Measurements from ENCODE around the gene FADS1.

The FADS1 gene

GRCh38 chr11:61799665-61800284 lies 17.0 kb downstream of the FADS1 start:
- Histone ChIP-seq H3K4me1 (ENCODE audit: insufficient read depth, insufficient read length) (peaks cover 3% of the 10 kb centered on the region), H3K36me3 (ENCODE audit: insufficient read depth, insufficient read length, low read length) (peaks cover 91% of the 10 kb centered on the region), H3K9ac (ENCODE audit: insufficient read length, low read depth) (no peak overlapping the region), H3K27me3 (ENCODE audit: insufficient read depth, insufficient read length) (no peaks in the 10 kb centered on the region), H3K4me3 (ENCODE audit: insufficient read length, low read depth) (no peak overlapping the region), H3K9me3 (ENCODE audit: insufficient read depth, low read length) (no peaks in the 10 kb centered on the region)
- no peak for DNase-seq (ENCODE audit: low read depth, low spot score)
- TF ChIP-seq ZNF274 (IDR thresholded peaks at IDR 0.05; ENCODE audit: low read depth, low read length) = no peak
- no peak for TF ChIP-seq SUZ12 (IDR thresholded peaks at IDR 0.05; ENCODE audit: extremely low read depth, insufficient read depth, insufficient read length)
- TF ChIP-seq YY1 (IDR thresholded peaks at IDR 0.05; ENCODE audit: insufficient read depth, insufficient read length) = no peak

- no peak overlapping the region for H3K9ac ChIP-seq (ENCODE audit: insufficient read length, low read depth)
- TF ChIP-seq YY1 (IDR thresholded peaks at IDR 0.05; ENCODE audit: insufficient read depth, insufficient read length) (no peak), SUZ12 (IDR thresholded peaks at IDR 0.05; ENCODE audit: extremely low read depth, insufficient read depth, insufficient read length) (no peak), ZNF274 (IDR thresholded peaks at IDR 0.05; ENCODE audit: low read depth, low read length) (no peak)
- H3K9me3 ChIP-seq (ENCODE audit: insufficient read depth, low read length) = no peaks in the 10 kb centered on the region
- H3K4me3 ChIP-seq (ENCODE audit: insufficient read length, low read depth) = no peak overlapping the region
- no peaks in the 10 kb centered on the region for H3K27me3 ChIP-seq (ENCODE audit: insufficient read depth, insufficient read length)
- peaks cover 79% of the 10 kb centered on the region for H3K36me3 ChIP-seq (ENCODE audit: insufficient read depth, insufficient read length, low read length)
- DNase-seq (ENCODE audit: low read depth, low spot score) = peak; percentile 60
- H3K4me1 ChIP-seq (ENCODE audit: insufficient read depth, insufficient read length) = peaks cover 3% of the 10 kb centered on the region
Measured at GRCh38 chr11:61797263-61797944, 19.4 kb downstream of the FADS1 start.

- H3K4me1 ChIP-seq (ENCODE audit: insufficient read depth, insufficient read length) = peaks cover 3% of the 10 kb centered on the region
- H3K27me3 ChIP-seq (ENCODE audit: insufficient read depth, insufficient read length) = no peaks in the 10 kb centered on the region
- no peak overlapping the region for H3K4me3 ChIP-seq (ENCODE audit: insufficient read length, low read depth)
- peaks cover 67% of the 10 kb centered on the region for H3K36me3 ChIP-seq (ENCODE audit: insufficient read depth, insufficient read length, low read length)
- no peaks in the 10 kb centered on the region for H3K9me3 ChIP-seq (ENCODE audit: insufficient read depth, low read length)
- no peak for DNase-seq (ENCODE audit: low read depth, low spot score)
- no peak for TF ChIP-seq ZNF274 (IDR thresholded peaks at IDR 0.05; ENCODE audit: low read depth, low read length)
- no peak overlapping the region for H3K9ac ChIP-seq (ENCODE audit: insufficient read length, low read depth)
Measured at GRCh38 chr11:61795876-61796526, 20.8 kb downstream of the FADS1 start.

GRCh38 chr11:61795459-61795858 lies 21.3 kb downstream of the FADS1 start:
- Histone ChIP-seq H3K4me1 (ENCODE audit: insufficient read depth, insufficient read length) (peaks cover 4% of the 10 kb centered on the region), H3K9ac (ENCODE audit: insufficient read length, low read depth) (no peak overlapping the region), H3K36me3 (ENCODE audit: insufficient read depth, insufficient read length, low read length) (peaks cover 67% of the 10 kb centered on the region), H3K9me3 (ENCODE audit: insufficient read depth, low read length) (no peaks in the 10 kb centered on the region), H3K4me3 (ENCODE audit: insufficient read length, low read depth) (no peak overlapping the region), H3K27me3 (ENCODE audit: insufficient read depth, insufficient read length) (no peaks in the 10 kb centered on the region)
- TF ChIP-seq SUZ12 (IDR thresholded peaks at IDR 0.05; ENCODE audit: extremely low read depth, insufficient read depth, insufficient read length) = no peak
- TF ChIP-seq YY1 (IDR thresholded peaks at IDR 0.05; ENCODE audit: insufficient read depth, insufficient read length) = no peak
- TF ChIP-seq ZNF274 (IDR thresholded peaks at IDR 0.05; ENCODE audit: low read depth, low read length) = no peak
- no peak for DNase-seq (ENCODE audit: low read depth, low spot score)

GRCh38 chr11:61794579-61794978 lies 22.2 kb downstream of the FADS1 start:
- Histone ChIP-seq H3K36me3 (ENCODE audit: insufficient read depth, insufficient read length, low read length) (peaks cover 67% of the 10 kb centered on the region), H3K4me1 (ENCODE audit: insufficient read depth, insufficient read length) (peaks cover 6% of the 10 kb centered on the region)

GRCh38 chr11:61793829-61794204 lies 23.0 kb downstream of the FADS1 start:
- TF ChIP-seq SUZ12 (IDR thresholded peaks at IDR 0.05; ENCODE audit: extremely low read depth, insufficient read depth, insufficient read length) = no peak
- Histone ChIP-seq H3K36me3 (ENCODE audit: insufficient read depth, insufficient read length, low read length) (peaks cover 71% of the 10 kb centered on the region), H3K4me1 (ENCODE audit: insufficient read depth, insufficient read length) (peaks cover 6% of the 10 kb centered on the region)

More at GRCh38 chr11:61794579-61794978, 22.2 kb downstream of the FADS1 start:
- no peaks in the 10 kb centered on the region for H3K9me3 ChIP-seq (ENCODE audit: insufficient read depth, low read length)
- no peak for DNase-seq (ENCODE audit: low read depth, low spot score)
- no peaks in the 10 kb centered on the region for H3K27me3 ChIP-seq (ENCODE audit: insufficient read depth, insufficient read length)
- H3K9ac ChIP-seq (ENCODE audit: insufficient read length, low read depth) = no peak overlapping the region
- no peak overlapping the region for H3K4me3 ChIP-seq (ENCODE audit: insufficient read length, low read depth)
- TF ChIP-seq SUZ12 (IDR thresholded peaks at IDR 0.05; ENCODE audit: extremely low read depth, insufficient read depth, insufficient read length) (no peak), ZNF274 (IDR thresholded peaks at IDR 0.05; ENCODE audit: low read depth, low read length) (no peak), YY1 (IDR thresholded peaks at IDR 0.05; ENCODE audit: insufficient read depth, insufficient read length) (no peak)

GRCh38 chr11:61793083-61793828 lies 23.5 kb downstream of the FADS1 start:
- DNase-seq (ENCODE audit: low read depth, low spot score) = no peak
- Histone ChIP-seq H3K9me3 (ENCODE audit: insufficient read depth, low read length) (no peaks in the 10 kb centered on the region), H3K9ac (ENCODE audit: insufficient read length, low read depth) (peak overlapping the region; percentile 99), H3K36me3 (ENCODE audit: insufficient read depth, insufficient read length, low read length) (peaks cover 72% of the 10 kb centered on the region), H3K4me1 (ENCODE audit: insufficient read depth, insufficient read length) (peaks cover 6% of the 10 kb centered on the region), H3K4me3 (ENCODE audit: insufficient read length, low read depth) (peak overlapping the region; percentile 96), H3K27me3 (ENCODE audit: insufficient read depth, insufficient read length) (no peaks in the 10 kb centered on the region)
- TF ChIP-seq SUZ12 (IDR thresholded peaks at IDR 0.05; ENCODE audit: extremely low read depth, insufficient read depth, insufficient read length) (no peak), ZNF274 (IDR thresholded peaks at IDR 0.05; ENCODE audit: low read depth, low read length) (no peak), YY1 (IDR thresholded peaks at IDR 0.05; ENCODE audit: insufficient read depth, insufficient read length) (no peak)

More at GRCh38 chr11:61793829-61794204, 23.0 kb downstream of the FADS1 start:
- H3K9me3 ChIP-seq (ENCODE audit: insufficient read depth, low read length) = no peaks in the 10 kb centered on the region
- H3K27me3 ChIP-seq (ENCODE audit: insufficient read depth, insufficient read length) = no peaks in the 10 kb centered on the region
- no peak for DNase-seq (ENCODE audit: low read depth, low spot score)
- H3K9ac ChIP-seq (ENCODE audit: insufficient read length, low read depth) = peak overlapping the region; percentile 99
- H3K4me3 ChIP-seq (ENCODE audit: insufficient read length, low read depth) = peak overlapping the region; percentile 96
